ENCODE results near the gene SESN3.

DNA sequence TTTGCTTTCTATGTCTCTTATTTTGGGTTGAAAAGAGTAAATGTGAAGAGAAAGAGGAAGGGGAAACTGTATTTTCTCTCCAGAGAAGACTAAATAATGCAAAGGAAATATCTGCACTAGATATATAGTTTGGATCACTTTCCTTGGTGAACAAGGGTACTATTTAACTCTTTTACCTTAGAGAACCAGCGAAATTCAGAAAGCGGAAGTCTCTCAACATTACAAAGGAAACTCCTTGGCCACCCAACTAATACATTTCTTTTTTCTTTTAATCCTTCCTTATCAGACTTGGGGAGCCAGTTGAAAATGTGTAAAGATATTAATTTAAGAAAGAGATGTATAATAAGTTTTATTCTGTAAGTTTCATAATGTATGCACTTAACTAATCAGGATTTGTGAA lies 64.2 kb downstream of the SESN3 start:
- TF ChIP-seq EZH2 (IDR thresholded peaks at IDR 0.05; ENCODE audit: borderline replicate concordance, low read length), result no peak
- TF ChIP-seq, protein P1, sequence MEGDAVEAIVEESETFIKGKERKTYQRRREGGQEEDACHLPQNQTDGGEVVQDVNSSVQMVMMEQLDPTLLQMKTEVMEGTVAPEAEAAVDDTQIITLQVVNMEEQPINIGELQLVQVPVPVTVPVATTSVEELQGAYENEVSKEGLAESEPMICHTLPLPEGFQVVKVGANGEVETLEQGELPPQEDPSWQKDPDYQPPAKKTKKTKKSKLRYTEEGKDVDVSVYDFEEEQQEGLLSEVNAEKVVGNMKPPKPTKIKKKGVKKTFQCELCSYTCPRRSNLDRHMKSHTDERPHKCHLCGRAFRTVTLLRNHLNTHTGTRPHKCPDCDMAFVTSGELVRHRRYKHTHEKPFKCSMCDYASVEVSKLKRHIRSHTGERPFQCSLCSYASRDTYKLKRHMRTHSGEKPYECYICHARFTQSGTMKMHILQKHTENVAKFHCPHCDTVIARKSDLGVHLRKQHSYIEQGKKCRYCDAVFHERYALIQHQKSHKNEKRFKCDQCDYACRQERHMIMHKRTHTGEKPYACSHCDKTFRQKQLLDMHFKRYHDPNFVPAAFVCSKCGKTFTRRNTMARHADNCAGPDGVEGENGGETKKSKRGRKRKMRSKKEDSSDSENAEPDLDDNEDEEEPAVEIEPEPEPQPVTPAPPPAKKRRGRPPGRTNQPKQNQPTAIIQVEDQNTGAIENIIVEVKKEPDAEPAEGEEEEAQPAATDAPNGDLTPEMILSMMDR (IDR thresholded peaks at IDR 0.05; ENCODE audit: low read length), result no peak
